GM19438 (cell line): ENCODE data around the gene ZNF518B.
"Not testable (repeated sequence)": the region's sequence is repeated elsewhere in the genome, so short reads cannot be mapped to it uniquely, and the experiment has no call there.

Source experiments
- ATAC-seq: cut with Tn5 transposase; IDR thresholded peaks from one replicate; pipeline ENCODE4 v1.9.1; 2021; ENCODE audit warnings: low read depth; ENCODE audit not compliant: unreplicated experiment

The ZNF518B gene

GRCh38 chr4:10456595-10457254 is 501 bp downstream of the ZNF518B start:
- ATAC-seq, result peak; percentile 55

GRCh38 chr4:10456260-10456594 is 999 bp downstream of the ZNF518B start:
- ATAC-seq, result no peak

- ATAC-seq, result no peak
Measured at GRCh38 chr4:10455133-10455532, 2.1 kb downstream of the ZNF518B start.

GRCh38 chr4:10454726-10455125 is 2.5 kb downstream of the ZNF518B start:
- ATAC-seq, result no peak

- no peak for ATAC-seq
Measured at GRCh38 chr4:10454121-10454520, 3.1 kb downstream of the ZNF518B start.

- no peak for ATAC-seq
Measured at GRCh38 chr4:10448991-10449390, 8.2 kb downstream of the ZNF518B start.

- no peak for ATAC-seq
Measured at GRCh38 chr4:10442976-10443375, 14.2 kb downstream of the ZNF518B start.

- ATAC-seq, result no peak
Measured at GRCh38 chr4:10441512-10441911, 15.7 kb downstream of the ZNF518B start.

GRCh38 chr4:10438924-10439323 is 18.3 kb downstream of the ZNF518B start:
- ATAC-seq, result no peak

GRCh38 chr4:10437735-10438134 is 19.5 kb downstream of the ZNF518B start:
- ATAC-seq, result no peak

GRCh38 chr4:10427680-10428079 is 29.5 kb downstream of the ZNF518B start:
- ATAC-seq, result not testable (repeated sequence)

GRCh38 chr4:10421344-10422055 is 35.7 kb downstream of the ZNF518B start:
- ATAC-seq, result no peak

- ATAC-seq, result no peak
Measured at GRCh38 chr4:10417740-10418139, 39.5 kb downstream of the ZNF518B start.

GRCh38 chr4:10416441-10416840 is 40.8 kb downstream of the ZNF518B start:
- no peak for ATAC-seq

GRCh38 chr4:10413177-10413576 is 44.0 kb downstream of the ZNF518B start:
- peak; percentile 85 for ATAC-seq

- ATAC-seq, result no peak
Measured at GRCh38 chr4:10405672-10406071, 51.6 kb downstream of the ZNF518B start.

GRCh38 chr4:10403633-10404445 is 53.4 kb downstream of the ZNF518B start:
- ATAC-seq, result no peak

GRCh38 chr4:10395971-10396580 is 61.1 kb downstream of the ZNF518B start:
- no peak for ATAC-seq
